ENCODE results near the gene FGF1. TPM values are rescaled to one million over a fixed set of nuclear protein-coding genes. Genes with fewer than 3 reads are reported as not detected.

Gene FGF1
- total RNA-seq, 6 experiments from 2014 or later = 0.12 to 0.56 (median 0.42) TPM; not detected in 1

DNA sequence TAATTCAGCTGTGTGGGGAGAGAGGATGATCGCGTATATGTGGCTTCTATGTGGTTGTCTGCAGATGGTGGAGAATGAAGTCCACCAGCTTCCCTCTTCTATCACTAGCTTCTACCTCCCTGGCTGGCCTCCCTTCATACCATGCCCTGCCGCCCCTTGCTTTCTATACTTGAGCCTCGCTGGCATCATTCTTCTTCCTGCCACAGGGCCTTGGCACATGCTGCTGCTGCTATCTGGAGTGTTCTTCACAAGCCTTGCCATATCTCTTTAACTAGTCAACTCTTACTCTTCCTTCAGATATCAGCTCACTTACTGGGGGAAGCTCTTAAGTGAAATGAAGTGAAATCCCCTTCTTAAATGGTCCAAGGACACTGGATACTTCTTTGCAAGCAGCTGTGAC is 100.4 kb downstream of the FGF1 start:
- no peak overlapping the region for H3K4me3 ChIP-seq
- H3K9me3 ChIP-seq = no peaks in the 10 kb centered on the region
- no peaks in the 10 kb centered on the region for H3K36me3 ChIP-seq
- no peak overlapping the region for H3K27ac ChIP-seq
- DNase-seq (no peak), ATAC-seq (no peak)
- intact Hi-C loops (cut with DNase I) = no loop called here
- no peaks in the 10 kb centered on the region for H3K4me1 ChIP-seq
- TF ChIP-seq CTCF (IDR thresholded peaks at IDR 0.05) (no peak), POLR2A (IDR thresholded peaks at IDR 0.05) (no peak)
- H3K27me3 ChIP-seq = no peaks in the 10 kb centered on the region
- 82% methylated on average over 3 of the region's 4 CpGs for WGBS (ENCODE audit: insufficient coverage, low coverage, low lambda C conversion rate, missing lambda C conversion rate)

DNA sequence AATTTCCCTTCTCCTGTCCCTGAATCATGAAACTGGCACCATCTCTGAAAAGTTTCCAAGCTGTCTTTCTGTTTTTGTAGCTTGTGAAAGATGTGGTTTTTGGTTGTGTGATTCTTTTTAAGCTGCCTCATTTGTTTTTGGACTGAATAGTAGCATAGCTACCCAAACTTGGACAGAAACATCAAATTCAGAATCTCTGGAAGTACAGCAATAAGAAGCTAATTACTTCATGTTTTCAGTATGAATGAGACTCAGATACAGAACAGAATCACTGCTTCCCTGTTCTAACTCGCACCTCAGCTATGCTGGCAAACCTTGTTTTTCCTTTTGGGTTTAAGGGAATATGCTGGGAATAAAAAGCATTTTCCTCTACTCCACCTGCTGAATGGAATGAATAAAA is 101.0 kb downstream of the FGF1 start:
- no peaks in the 10 kb centered on the region for H3K4me1 ChIP-seq
- WGBS (ENCODE audit: insufficient coverage, low coverage, low lambda C conversion rate, missing lambda C conversion rate) = 91% methylated on average over 1 of the region's 1 CpG
- TF ChIP-seq CTCF (IDR thresholded peaks at IDR 0.05) = no peak
- no peak for TF ChIP-seq POLR2A (IDR thresholded peaks at IDR 0.05)
- H3K27ac ChIP-seq = no peak overlapping the region
- H3K4me3 ChIP-seq = no peak overlapping the region
- no peaks in the 10 kb centered on the region for H3K27me3 ChIP-seq
- ATAC-seq (no peak), DNase-seq (no peak)
- intact Hi-C loops (cut with DNase I) = no loop called here
- no peaks in the 10 kb centered on the region for H3K9me3 ChIP-seq
- no peaks in the 10 kb centered on the region for H3K36me3 ChIP-seq

GRCh38 chr5:142578161-142578830 is 107.6 kb downstream of the FGF1 start:
- H3K36me3 ChIP-seq = no peaks in the 10 kb centered on the region
- no peak overlapping the region for H3K27ac ChIP-seq
- H3K9me3 ChIP-seq = no peaks in the 10 kb centered on the region
- ATAC-seq (no peak), DNase-seq (no peak)
- WGBS (ENCODE audit: insufficient coverage, low coverage, low lambda C conversion rate, missing lambda C conversion rate) = 79% methylated on average over 3 of the region's 3 CpGs
- H3K4me1 ChIP-seq = no peaks in the 10 kb centered on the region
- H3K4me3 ChIP-seq = no peak overlapping the region
- intact Hi-C loops (cut with DNase I) = no loop called here
- TF ChIP-seq POLR2A (IDR thresholded peaks at IDR 0.05) = no peak
- TF ChIP-seq CTCF (IDR thresholded peaks at IDR 0.05) = no peak
- H3K27me3 ChIP-seq = no peaks in the 10 kb centered on the region

DNA sequence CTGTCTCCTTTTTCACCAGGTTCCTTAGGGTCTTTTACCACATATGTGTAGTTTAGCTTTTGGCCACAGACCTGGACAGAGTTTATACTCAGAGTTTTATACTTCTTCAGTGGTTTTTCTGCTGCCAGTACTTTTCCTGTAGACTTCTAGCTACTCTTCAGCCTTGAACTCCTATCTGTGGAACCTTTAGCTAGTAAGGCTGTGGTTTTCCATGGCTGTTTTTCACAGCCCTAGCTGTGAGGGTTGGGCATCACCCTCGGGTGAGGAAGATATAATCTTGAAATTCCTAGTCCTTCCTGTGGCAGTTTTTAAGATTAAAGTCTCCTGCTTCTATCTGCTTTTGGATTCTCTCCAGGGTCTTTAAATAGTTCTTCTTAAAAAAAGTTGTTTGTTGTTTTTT is 109.1 kb downstream of the FGF1 start:
- no peaks in the 10 kb centered on the region for H3K9me3 ChIP-seq
- no peak for DNase-seq
- no peaks in the 10 kb centered on the region for H3K36me3 ChIP-seq
- H3K27me3 ChIP-seq = no peaks in the 10 kb centered on the region
- no peak overlapping the region for H3K27ac ChIP-seq
- H3K4me3 ChIP-seq = no peak overlapping the region
- no peak for TF ChIP-seq POLR2A (IDR thresholded peaks at IDR 0.05)
- 25% methylated on average over 1 of the region's 1 CpG for WGBS (ENCODE audit: insufficient coverage, low coverage, low lambda C conversion rate, missing lambda C conversion rate)
- intact Hi-C loops (cut with DNase I) = no loop called here
- ATAC-seq = no peak
- H3K4me1 ChIP-seq = no peaks in the 10 kb centered on the region

- Histone ChIP-seq H3K27me3 (no peaks in the 10 kb centered on the region), H3K4me1 (no peaks in the 10 kb centered on the region), H3K4me3 (no peak overlapping the region), H3K9me3 (no peaks in the 10 kb centered on the region), H3K27ac (no peak overlapping the region), H3K36me3 (no peaks in the 10 kb centered on the region)
- TF ChIP-seq POLR2A (IDR thresholded peaks at IDR 0.05) (no peak), CTCF (IDR thresholded peaks at IDR 0.05) (no peak)
- intact Hi-C loops (cut with DNase I) = no loop called here
- WGBS (ENCODE audit: insufficient coverage, low coverage, low lambda C conversion rate, missing lambda C conversion rate) = 50% methylated on average over 1 of the region's 1 CpG
- DNase-seq (no peak), ATAC-seq (peak in 3 of 4 donors; percentile 29 to 65 (median 37))
Measured at GRCh38 chr5:142576303-142576702, 109.6 kb downstream of the FGF1 start.
